GM11168 (cell line): ENCODE data around the gene TAS2R43.
"Not testable (repeated sequence)": the region's sequence is repeated elsewhere in the genome, so short reads cannot be mapped to it uniquely, and the experiment has no call there.

Source experiments
- in situ Hi-C: fragments of 300-500 bp; cut with MboI; formaldehyde crosslinking; loops from one replicate; pipeline ENCODE4 v1.12.0; 2022; ENCODE audit warnings: low sequenced_read_pairs; ENCODE audit not compliant: unreplicated experiment

Gene TAS2R43

GRCh38 chr12:11067514-11067913 is 24.6 kb downstream of the TAS2R43 start:
- in situ Hi-C loops, result no loop called here

- in situ Hi-C loops, result not testable (repeated sequence)
Measured at GRCh38 chr12:11062194-11062593, 29.9 kb downstream of the TAS2R43 start, which contains the start of gene TAS2R46. Gene TAS2R46, minus strand, starts transcription at chr12:11062294. Its CDS starts 0 bp downstream, at chr12:11062294.

GRCh38 chr12:11059784-11060183 is 32.3 kb downstream of the TAS2R43 start:
- in situ Hi-C loops, result no loop called here

GRCh38 chr12:11059041-11059440 is 33.1 kb downstream of the TAS2R43 start:
- in situ Hi-C loops, result no loop called here

DNA sequence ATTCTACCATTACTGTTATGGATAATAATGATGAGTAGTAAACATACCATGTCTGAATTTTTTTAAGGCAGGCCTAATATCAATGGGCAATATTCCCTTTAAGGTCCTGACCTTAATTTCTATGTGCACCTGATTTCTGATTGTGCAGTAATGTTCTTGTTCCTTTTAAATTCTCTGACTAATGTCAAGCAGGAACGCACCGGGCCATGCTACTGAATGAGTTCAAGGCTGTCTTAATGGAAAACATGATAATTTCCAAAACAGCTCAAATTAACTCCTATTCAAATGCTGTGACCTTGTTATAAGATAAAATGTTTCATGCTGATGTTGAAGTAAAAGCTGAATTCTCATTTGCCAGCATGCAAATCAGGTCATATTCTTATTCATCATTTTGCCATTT is 36.8 kb downstream of the TAS2R43 start:
- in situ Hi-C loops, result no loop called here

DNA sequence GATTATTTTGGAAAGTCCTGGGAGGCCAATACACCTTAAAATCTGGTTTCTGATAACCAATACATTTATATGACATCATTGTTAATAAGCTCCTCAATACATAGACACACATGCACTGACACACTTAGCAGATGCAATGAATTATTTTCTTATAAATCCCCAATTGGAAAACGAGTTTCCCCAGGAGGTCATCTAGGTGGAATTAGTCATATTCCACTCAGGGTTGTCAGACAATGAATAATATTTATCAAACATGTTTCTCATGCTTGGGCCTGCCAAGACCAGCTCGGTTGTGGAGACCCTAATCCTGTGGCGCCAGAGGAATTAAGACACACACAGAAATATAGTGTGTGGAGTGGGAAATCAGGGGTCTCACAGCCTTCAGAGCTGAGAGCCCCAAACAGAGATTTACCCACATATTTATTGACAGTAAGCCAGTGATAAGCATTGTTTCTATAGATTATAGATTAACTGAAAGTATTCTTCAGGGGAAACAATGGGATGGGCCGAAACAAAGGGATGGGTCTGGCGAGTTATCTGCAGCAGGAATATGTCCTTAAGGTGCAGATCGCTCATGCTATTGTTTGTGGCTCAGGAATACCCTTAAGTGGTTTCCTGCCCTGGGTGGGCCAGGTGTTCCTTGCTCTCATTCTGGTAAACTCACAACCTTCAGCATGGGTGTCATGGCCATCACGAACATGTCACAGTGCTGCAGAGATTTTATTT is 42.1 kb downstream of the TAS2R43 start:
- in situ Hi-C loops, result not testable (repeated sequence)

DNA sequence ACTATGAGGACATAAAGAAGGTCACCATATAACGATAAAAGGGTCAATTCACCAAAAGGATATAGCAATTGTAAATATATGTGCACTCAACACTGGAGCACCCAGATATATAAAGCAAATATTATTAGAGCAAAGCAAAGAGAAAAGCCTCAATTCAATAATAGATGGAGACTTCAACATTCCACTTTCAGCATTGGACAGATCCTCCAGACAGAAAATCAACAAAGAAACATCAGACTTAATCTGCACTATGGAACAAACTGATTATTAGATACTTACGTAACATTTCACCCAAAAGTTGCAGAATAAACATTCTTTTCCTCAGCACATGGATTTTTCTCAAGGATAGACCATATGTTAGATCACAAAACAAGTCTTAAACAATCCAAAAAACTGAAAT is 50.7 kb downstream of the TAS2R43 start:
- in situ Hi-C loops, result not testable (repeated sequence)
